ENCODE results near the gene LNPEP.
A peak's percentile ranks its signal among the peaks of the same experiment; 100 is the strongest.

LNPEP gene

DNA sequence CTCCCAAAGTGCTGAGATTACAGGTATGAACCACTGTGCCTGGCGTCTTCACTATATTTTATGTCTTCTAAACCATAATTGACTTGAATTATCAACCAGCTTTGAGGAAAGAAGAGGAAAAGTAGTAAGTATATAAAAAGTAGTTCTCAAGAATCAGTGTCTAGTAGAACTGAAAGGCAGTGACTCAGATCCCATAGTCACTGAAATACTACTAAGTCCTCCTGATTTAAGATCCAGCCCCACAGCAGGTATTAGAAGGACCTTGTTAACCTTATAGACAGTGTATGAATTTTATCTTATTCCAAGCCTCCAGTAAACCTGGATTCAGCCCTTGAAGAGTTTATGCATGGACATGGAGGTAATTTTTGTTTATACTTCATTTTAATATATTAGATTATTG, 31.5 kb downstream of the LNPEP start:
- Histone ChIP-seq H3K4me2 (ENCODE audit: low read length) (no peak overlapping the region), H3K27me3 (ENCODE audit: control insufficient read depth, insufficient read depth, low read length) (no peaks in the 10 kb centered on the region), H3K9me3 (replicated peaks; ENCODE audit: low read length) (no peaks in the 10 kb centered on the region), H3K9ac (ENCODE audit: low read depth, low read length) (no peak overlapping the region), H3K4me3 (ENCODE audit: low read length) (no peak overlapping the region), H3K36me3 (ENCODE audit: insufficient read depth, low read length) (no peaks in the 10 kb centered on the region), H3K4me1 (ENCODE audit: control insufficient read depth, insufficient read depth, low read length) (peaks cover 26% of the 10 kb centered on the region)

DNA sequence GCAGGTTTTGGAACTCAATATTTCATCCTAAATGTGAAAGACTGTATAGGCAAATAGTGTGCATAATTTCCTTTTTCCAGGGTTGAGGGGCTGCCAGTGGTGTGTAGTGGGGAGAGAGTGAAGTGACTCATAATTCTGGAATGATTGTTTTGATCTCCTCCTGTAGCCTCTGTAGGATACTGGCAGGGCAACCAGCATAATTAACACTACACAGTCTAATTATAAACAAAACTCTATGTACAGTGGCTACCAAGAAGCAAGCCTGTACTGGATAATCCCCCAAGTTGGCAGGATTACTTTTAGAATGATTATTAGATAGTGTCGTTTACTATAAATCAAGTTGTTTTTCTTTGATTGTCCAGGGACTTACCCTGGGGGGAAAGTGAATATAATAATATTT, 32.2 kb downstream of the LNPEP start:
- no peak overlapping the region for H3K9ac ChIP-seq (ENCODE audit: low read depth, low read length)
- H3K4me1 ChIP-seq (ENCODE audit: control insufficient read depth, insufficient read depth, low read length) = peaks cover 19% of the 10 kb centered on the region
- no peaks in the 10 kb centered on the region for H3K27me3 ChIP-seq (ENCODE audit: control insufficient read depth, insufficient read depth, low read length)
- H3K4me2 ChIP-seq (ENCODE audit: low read length) = peak overlapping the region; percentile 30
- H3K36me3 ChIP-seq (ENCODE audit: insufficient read depth, low read length) = no peaks in the 10 kb centered on the region
- no peaks in the 10 kb centered on the region for H3K9me3 ChIP-seq (replicated peaks; ENCODE audit: low read length)
- no peak overlapping the region for H3K4me3 ChIP-seq (ENCODE audit: low read length)

DNA sequence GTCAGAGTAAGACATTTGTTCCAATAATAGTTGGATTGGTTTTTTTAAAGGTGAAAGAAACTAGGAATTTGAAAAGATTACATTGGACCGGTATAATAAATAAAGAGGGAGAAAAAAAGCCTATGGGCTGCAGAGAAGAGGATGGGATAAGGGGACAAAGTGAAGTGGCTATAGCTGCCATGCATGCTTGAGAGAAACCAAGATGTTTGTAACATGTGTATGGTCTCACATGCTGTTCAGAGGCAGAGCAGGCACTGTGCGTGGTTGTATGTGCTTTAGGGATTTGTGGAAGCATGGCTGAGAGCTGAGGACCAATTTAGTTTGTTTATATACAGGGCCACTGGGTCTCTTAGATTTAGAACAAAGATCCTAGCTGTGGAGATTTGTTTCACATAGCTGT, 32.7 kb downstream of the LNPEP start:
- Histone ChIP-seq H3K9me3 (replicated peaks; ENCODE audit: low read length) (no peaks in the 10 kb centered on the region), H3K4me3 (ENCODE audit: low read length) (no peak overlapping the region), H3K4me2 (ENCODE audit: low read length) (no peak overlapping the region), H3K4me1 (ENCODE audit: control insufficient read depth, insufficient read depth, low read length) (peaks cover 15% of the 10 kb centered on the region), H3K9ac (ENCODE audit: low read depth, low read length) (no peak overlapping the region), H3K27me3 (ENCODE audit: control insufficient read depth, insufficient read depth, low read length) (no peaks in the 10 kb centered on the region), H3K36me3 (ENCODE audit: insufficient read depth, low read length) (no peaks in the 10 kb centered on the region)

DNA sequence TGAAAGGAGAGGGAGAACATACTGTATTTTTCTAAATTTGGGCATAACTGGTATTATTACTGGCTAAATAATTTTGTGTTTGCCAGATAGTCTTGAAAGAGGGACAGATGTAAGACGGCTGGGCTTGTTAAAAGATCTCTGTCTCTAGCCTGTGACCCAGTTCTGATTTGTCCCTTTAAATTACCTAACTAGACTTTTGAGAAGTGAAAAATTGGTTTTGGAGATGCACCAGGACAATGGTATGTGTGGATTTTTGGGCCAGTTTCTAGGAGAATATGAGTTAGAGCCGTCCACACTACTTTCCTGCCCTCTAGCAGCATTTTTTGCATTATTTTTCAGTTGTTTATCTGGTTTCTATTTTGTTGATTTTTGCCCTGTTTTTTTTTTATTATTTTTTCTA, 33.5 kb downstream of the LNPEP start:
- H3K9me3 ChIP-seq (replicated peaks; ENCODE audit: low read length) = no peaks in the 10 kb centered on the region
- no peaks in the 10 kb centered on the region for H3K36me3 ChIP-seq (ENCODE audit: insufficient read depth, low read length)
- H3K4me2 ChIP-seq (ENCODE audit: low read length) = no peak overlapping the region
- H3K27me3 ChIP-seq (ENCODE audit: control insufficient read depth, insufficient read depth, low read length) = no peaks in the 10 kb centered on the region
- no peak overlapping the region for H3K4me3 ChIP-seq (ENCODE audit: low read length)
- H3K9ac ChIP-seq (ENCODE audit: low read depth, low read length) = no peak overlapping the region
- H3K4me1 ChIP-seq (ENCODE audit: control insufficient read depth, insufficient read depth, low read length) = peaks cover 15% of the 10 kb centered on the region

DNA sequence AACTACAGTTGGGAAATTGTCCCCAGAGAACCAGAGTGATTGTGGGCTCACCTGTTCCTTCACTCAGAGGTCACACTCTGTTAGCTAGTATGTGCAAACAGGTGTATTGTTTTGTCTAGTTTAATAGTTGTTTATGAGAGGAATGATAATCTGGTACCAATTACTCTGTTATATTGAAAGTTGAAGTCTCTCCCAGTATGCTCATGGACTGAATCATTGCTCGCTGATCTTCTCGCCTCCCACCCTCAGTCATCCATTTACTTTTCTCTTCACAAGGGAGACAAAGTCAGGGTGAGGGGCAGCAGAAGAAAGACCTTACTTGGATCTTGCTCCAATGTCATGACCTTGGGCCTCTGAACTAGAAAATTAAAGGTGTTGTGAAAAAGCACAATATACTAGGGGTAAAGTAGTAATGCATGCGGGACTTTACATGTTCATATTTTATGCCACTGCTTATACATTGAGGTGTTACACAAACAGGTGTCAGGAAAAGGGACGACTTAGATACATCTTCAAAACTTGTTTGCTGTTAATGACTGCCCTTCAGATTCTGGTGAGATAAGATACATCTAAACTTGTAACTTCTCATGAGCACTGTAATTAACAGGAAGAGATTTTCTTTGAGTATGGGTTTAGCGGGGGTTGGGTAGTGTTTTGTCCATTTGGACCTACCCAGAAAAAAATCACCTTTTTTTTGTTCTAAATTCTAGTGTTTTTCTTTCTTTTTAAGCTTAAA, 36.9 kb downstream of the LNPEP start:
- H3K9me3 ChIP-seq (replicated peaks; ENCODE audit: low read length) = no peaks in the 10 kb centered on the region
- no peak overlapping the region for H3K4me3 ChIP-seq (ENCODE audit: low read length)
- no peak overlapping the region for H3K9ac ChIP-seq (ENCODE audit: low read depth, low read length)
- no peaks in the 10 kb centered on the region for H3K27me3 ChIP-seq (ENCODE audit: control insufficient read depth, insufficient read depth, low read length)
- peaks cover 22% of the 10 kb centered on the region for H3K4me1 ChIP-seq (ENCODE audit: control insufficient read depth, insufficient read depth, low read length)
- no peak overlapping the region for H3K4me2 ChIP-seq (ENCODE audit: low read length)
- no peaks in the 10 kb centered on the region for H3K36me3 ChIP-seq (ENCODE audit: insufficient read depth, low read length)

DNA sequence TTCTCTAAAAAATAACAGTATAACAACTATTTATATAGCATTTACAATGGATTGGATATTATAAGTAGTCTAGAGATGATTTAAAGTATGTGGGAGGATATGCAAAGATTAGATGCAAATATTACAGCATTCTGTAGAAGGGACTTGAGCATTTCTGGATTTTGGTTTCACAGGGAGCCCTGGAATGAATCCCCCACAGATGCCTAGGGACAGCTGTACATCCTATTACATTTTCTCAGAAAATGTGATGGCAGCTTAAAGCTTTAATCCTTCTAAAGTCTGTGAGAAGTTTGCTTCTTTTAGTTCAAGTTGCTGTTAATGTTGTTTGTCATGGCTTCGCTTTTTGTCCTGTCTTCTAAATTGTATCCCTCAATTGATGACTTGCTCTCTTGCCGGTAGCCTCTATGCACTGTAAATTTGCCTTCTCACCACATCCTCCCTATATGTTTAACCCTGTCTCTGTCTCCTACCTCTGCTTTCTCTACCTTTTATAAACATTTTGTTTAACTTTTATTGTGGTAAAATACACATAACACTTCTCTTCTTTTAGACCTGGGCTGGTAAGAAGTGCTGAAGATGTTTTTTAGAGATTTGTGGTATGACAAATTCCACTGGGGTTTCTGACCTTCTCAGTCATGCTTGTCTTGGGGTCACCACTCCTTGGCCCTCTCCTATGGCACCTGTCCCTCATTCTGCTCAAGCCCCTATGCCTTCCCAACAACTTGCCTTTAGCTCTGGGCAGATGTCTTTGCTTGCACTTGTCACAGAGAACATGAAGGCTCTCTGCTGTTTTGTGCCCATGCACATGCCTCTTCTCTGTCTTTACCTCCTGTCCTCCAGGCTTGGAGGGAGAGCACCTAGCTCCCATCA, 37.9 kb downstream of the LNPEP start:
- Histone ChIP-seq H3K4me1 (ENCODE audit: control insufficient read depth, insufficient read depth, low read length) (peaks cover 16% of the 10 kb centered on the region), H3K36me3 (ENCODE audit: insufficient read depth, low read length) (no peaks in the 10 kb centered on the region), H3K9me3 (replicated peaks; ENCODE audit: low read length) (no peaks in the 10 kb centered on the region), H3K4me3 (ENCODE audit: low read length) (no peak overlapping the region), H3K9ac (ENCODE audit: low read depth, low read length) (no peak overlapping the region), H3K4me2 (ENCODE audit: low read length) (no peak overlapping the region), H3K27me3 (ENCODE audit: control insufficient read depth, insufficient read depth, low read length) (no peaks in the 10 kb centered on the region)

DNA sequence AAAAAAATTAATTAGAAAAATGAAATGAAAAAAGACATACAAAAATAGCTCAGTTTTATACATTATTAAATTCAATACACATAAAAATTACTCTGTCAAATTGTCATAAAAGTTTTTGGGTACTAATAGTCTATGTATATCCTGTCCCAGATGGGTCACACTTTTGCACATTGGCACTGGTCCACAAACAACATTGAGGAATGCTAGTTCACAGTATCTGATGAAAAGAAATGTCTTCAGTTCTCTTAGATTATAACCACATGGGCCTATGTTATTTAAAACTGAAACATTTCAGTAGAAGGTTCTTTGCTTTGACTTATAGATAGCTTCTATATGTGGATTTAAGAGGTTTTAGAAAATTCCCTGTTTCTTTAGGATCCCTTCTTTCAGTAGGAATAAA, 39.8 kb downstream of the LNPEP start:
- Histone ChIP-seq H3K4me1 (ENCODE audit: control insufficient read depth, insufficient read depth, low read length) (peaks cover 24% of the 10 kb centered on the region), H3K9ac (ENCODE audit: low read depth, low read length) (no peak overlapping the region), H3K4me3 (ENCODE audit: low read length) (no peak overlapping the region), H3K4me2 (ENCODE audit: low read length) (no peak overlapping the region), H3K27me3 (ENCODE audit: control insufficient read depth, insufficient read depth, low read length) (no peaks in the 10 kb centered on the region), H3K36me3 (ENCODE audit: insufficient read depth, low read length) (peaks cover 7% of the 10 kb centered on the region), H3K9me3 (replicated peaks; ENCODE audit: low read length) (no peaks in the 10 kb centered on the region)

DNA sequence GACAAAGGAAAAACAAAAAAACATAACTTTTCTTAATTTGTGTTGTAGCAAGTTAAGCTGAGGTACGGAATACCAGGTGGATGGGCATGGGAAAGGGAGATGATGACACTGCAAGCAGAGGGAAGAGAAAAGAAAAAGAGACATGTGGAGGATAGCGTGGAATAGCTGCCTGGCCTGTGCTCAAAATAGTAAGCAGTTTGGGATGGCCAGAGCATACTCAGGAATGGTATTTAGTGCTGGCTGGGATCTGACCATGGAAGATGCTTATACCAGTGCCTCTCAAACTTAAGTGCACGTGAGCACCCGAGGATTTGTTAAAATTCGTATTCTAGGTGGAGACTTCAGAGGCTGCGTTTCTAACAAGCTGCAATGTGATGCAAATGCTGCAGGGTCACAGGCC, 41.3 kb downstream of the LNPEP start:
- H3K4me1 ChIP-seq (ENCODE audit: control insufficient read depth, insufficient read depth, low read length) = peaks cover 24% of the 10 kb centered on the region
- H3K9ac ChIP-seq (ENCODE audit: low read depth, low read length) = no peak overlapping the region
- H3K27me3 ChIP-seq (ENCODE audit: control insufficient read depth, insufficient read depth, low read length) = no peaks in the 10 kb centered on the region
- H3K4me2 ChIP-seq (ENCODE audit: low read length) = no peak overlapping the region
- H3K36me3 ChIP-seq (ENCODE audit: insufficient read depth, low read length) = peaks cover 10% of the 10 kb centered on the region
- no peak overlapping the region for H3K4me3 ChIP-seq (ENCODE audit: low read length)
- no peaks in the 10 kb centered on the region for H3K9me3 ChIP-seq (replicated peaks; ENCODE audit: low read length)

DNA sequence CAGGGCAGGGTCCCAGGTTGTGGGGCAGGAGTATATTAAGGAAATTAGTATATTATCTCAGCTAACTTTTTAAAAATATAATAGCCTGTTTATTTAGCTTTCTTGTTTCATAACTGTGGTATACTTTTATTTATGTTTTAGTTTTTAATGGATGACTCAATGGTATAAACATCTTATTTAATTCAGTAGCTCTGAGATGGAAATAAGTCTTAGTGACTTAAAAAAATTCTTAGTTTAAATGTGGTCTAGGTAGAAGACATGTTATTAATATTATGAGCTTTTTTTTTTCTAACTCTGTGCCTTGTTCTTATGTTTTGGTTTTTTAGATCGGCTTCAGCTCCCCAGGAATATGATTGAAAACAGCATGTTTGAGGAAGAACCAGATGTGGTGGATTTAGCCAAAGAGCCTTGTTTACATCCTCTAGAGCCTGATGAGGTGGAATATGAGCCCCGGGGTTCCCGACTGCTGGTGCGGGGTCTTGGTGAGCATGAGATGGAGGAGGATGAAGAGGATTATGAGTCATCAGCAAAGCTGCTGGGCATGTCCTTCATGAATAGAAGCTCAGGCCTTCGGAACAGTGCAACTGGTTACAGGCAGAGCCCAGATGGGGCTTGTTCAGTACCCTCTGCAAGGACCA, 43.1 kb downstream of the LNPEP start:
- peak overlapping the region; percentile 0 for H3K4me3 ChIP-seq (ENCODE audit: low read length)

DNA sequence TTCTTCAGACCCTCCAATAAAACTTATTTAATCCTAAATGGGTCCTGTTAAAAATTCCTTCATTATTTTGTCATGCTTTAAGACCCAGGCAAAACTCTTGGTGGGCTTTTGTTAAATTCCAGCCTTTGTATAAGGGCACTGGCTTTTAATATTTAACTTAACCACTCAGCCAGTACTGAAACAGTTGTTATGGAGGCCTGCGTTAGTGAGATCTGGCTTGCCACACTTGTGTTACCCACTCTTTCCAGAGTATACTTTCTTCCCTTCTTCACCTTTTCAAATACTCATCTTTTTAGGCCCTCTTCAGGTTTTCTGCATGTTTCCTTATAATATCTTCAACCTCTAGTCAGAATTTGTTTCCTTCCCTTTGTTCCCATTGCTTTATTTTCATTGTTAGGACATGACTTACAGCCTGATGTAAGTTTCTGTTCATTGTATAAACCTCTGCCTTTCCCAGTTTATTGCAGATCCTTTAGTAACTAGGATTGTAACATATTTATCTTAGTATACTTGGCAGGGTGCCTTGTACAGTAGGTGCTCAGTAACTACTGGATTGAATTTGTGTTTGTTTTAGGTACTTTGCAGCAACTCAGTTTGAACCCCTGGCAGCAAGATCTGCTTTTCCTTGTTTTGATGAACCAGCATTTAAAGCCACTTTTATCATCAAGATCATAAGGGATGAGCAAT, 48.8 kb downstream of the LNPEP start:
- Histone ChIP-seq H3K36me3 (ENCODE audit: insufficient read depth, low read length) (peaks cover 16% of the 10 kb centered on the region), H3K4me1 (ENCODE audit: control insufficient read depth, insufficient read depth, low read length) (peaks cover 2% of the 10 kb centered on the region)

More for the DNA sequence above, 43.1 kb downstream of the LNPEP start:
- Histone ChIP-seq H3K36me3 (ENCODE audit: insufficient read depth, low read length) (peaks cover 10% of the 10 kb centered on the region), H3K4me1 (ENCODE audit: control insufficient read depth, insufficient read depth, low read length) (peaks cover 24% of the 10 kb centered on the region), H3K9me3 (replicated peaks; ENCODE audit: low read length) (no peaks in the 10 kb centered on the region), H3K9ac (ENCODE audit: low read depth, low read length) (no peak overlapping the region), H3K27me3 (ENCODE audit: control insufficient read depth, insufficient read depth, low read length) (no peaks in the 10 kb centered on the region), H3K4me2 (ENCODE audit: low read length) (peak overlapping the region; percentile 63)

DNA sequence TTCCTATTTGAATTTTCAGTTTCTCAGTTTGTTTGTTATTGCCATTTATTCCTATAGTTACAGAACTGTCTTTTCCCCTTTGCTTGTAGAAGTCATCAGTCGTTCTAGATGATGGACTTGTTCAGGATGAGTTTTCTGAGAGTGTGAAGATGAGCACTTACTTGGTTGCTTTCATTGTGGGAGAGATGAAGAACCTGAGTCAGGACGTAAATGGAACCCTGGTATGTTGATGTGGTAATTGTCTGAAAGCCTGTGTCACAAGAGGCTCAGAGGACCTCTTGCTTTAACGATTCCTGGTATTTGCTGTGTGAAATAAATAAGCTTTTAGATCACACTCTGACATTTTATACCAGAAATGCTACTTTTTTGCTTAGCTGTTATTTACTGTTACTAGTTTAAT, 50.6 kb downstream of the LNPEP start:
- H3K9me3 ChIP-seq (replicated peaks; ENCODE audit: low read length) = no peaks in the 10 kb centered on the region
- no peaks in the 10 kb centered on the region for H3K27me3 ChIP-seq (ENCODE audit: control insufficient read depth, insufficient read depth, low read length)
- H3K4me3 ChIP-seq (ENCODE audit: low read length) = no peak overlapping the region
- peaks cover 13% of the 10 kb centered on the region for H3K36me3 ChIP-seq (ENCODE audit: insufficient read depth, low read length)
- no peaks in the 10 kb centered on the region for H3K4me1 ChIP-seq (ENCODE audit: control insufficient read depth, insufficient read depth, low read length)
- H3K9ac ChIP-seq (ENCODE audit: low read depth, low read length) = no peak overlapping the region
- H3K4me2 ChIP-seq (ENCODE audit: low read length) = no peak overlapping the region

More for the DNA sequence above, 48.8 kb downstream of the LNPEP start:
- Histone ChIP-seq H3K9me3 (replicated peaks; ENCODE audit: low read length) (no peaks in the 10 kb centered on the region), H3K4me2 (ENCODE audit: low read length) (no peak overlapping the region), H3K9ac (ENCODE audit: low read depth, low read length) (no peak overlapping the region), H3K4me3 (ENCODE audit: low read length) (no peak overlapping the region), H3K27me3 (ENCODE audit: control insufficient read depth, insufficient read depth, low read length) (no peaks in the 10 kb centered on the region)

All from skeletal muscle satellite cell (primary cell).